A673 (cell line): ENCODE results near the gene BARX2. TPM values are rescaled to one million over a fixed set of nuclear protein-coding genes. Genes with fewer than 3 reads are reported as not detected.
"Not testable (repeated sequence)": the region's sequence is repeated elsewhere in the genome, so short reads cannot be mapped to it uniquely, and the experiment has no call there.

Experiments used
- Bru-seq: library from RNA; stranded (reverse); fragments of 400-500 nt; gene quantifications from one replicate; lab custom pipeline; 2021; lab: Mats Ljungman, UMichigan
- BruChase-seq, 2 experiments: library from RNA; stranded (reverse); fragments of 400-500 nt; gene quantifications; one replicate each; lab custom pipeline; 2021; lab: Mats Ljungman, UMichigan
- BruUV-seq: library from RNA; stranded (reverse); fragments of 400-500 nt; replicated peaks from 2 replicates; lab custom pipeline; 2021; lab: Mats Ljungman, UMichigan
- CTCF ChIA-PET: fragments of 300-600 bp; sonication (Branson Sonifier 250); formaldehyde crosslinking; loops from one replicate; lab custom pipeline; 2022; ENCODE audit warnings: antibody characterized with exemption; lab: Charles Lee
- POLR2A ChIA-PET: fragments of 300-600 bp; sonication (Branson Sonifier 250); formaldehyde crosslinking; loops from one replicate; lab custom pipeline; 2022; ENCODE audit warnings: antibody characterized with exemption; ENCODE audit not compliant: low non-redundant PET; lab: Charles Lee
- DNase-seq: peaks from one replicate; pipeline ENCODE4 v3.0.0-alpha.2; 2015; ENCODE audit warnings: low spot score
- H3K27ac ChIP-seq: fragments of 200-600 bp; sonication (generic); 2 replicates; pipeline ENCODE4 v1.5.1; 2016; ENCODE audit warnings: mixed run types, low read depth, mild to moderate bottlenecking, mixed read lengths, antibody characterized with exemption, low read length; ENCODE audit not compliant: poor library complexity, severe bottlenecking
- H3K27me3 ChIP-seq: fragments of 200-600 bp; sonication (generic); replicated peaks from 2 replicates; pipeline ENCODE4 v1.6.1; 2017; ENCODE audit warnings: mixed run types, low read depth, mild to moderate bottlenecking, mixed read lengths, antibody characterized with exemption, low read length; ENCODE audit not compliant: insufficient read depth, poor library complexity
- H3K36me3 ChIP-seq: fragments of 200-600 bp; sonication (generic); 2 replicates; pipeline ENCODE4 v1.6.1; 2016; ENCODE audit warnings: mixed run types, mild to moderate bottlenecking, mixed read lengths, antibody characterized with exemption, low read length; ENCODE audit not compliant: insufficient read depth, poor library complexity, severe bottlenecking
- H3K4me1 ChIP-seq: fragments of 200-600 bp; sonication (generic); 2 replicates; pipeline ENCODE4 v1.6.1; 2017; ENCODE audit warnings: mixed run types, mild to moderate bottlenecking, mixed read lengths, antibody characterized with exemption, low read length; ENCODE audit not compliant: insufficient read depth, poor library complexity, severe bottlenecking
- H3K4me3 ChIP-seq: fragments of 200-600 bp; sonication (generic); 2 replicates; pipeline ENCODE4 v1.5.1; 2016; ENCODE audit warnings: low read depth, mixed run types, mild to moderate bottlenecking, mixed read lengths, low read length; ENCODE audit not compliant: poor library complexity, severe bottlenecking
- H3K9me3 ChIP-seq: fragments of 200-600 bp; sonication (generic); 2 replicates; pipeline ENCODE4 v1.6.1; 2016; ENCODE audit warnings: mixed run types, low read depth, mild to moderate bottlenecking, mixed read lengths, antibody characterized with exemption, low read length; ENCODE audit not compliant: poor library complexity, severe bottlenecking
- EZH2 ChIP-seq: fragments of 200-600 bp; sonication (generic); IDR thresholded peaks from 2 replicates; pipeline ENCODE4 v1.6.1; 2017; ENCODE audit warnings: borderline replicate concordance, low read depth, mild to moderate bottlenecking, mixed read lengths, antibody characterized with exemption, low read length; ENCODE audit not compliant: poor library complexity, severe bottlenecking
- intact Hi-C: fragments of 100-400 bp; cut with micrococcal nuclease; formaldehyde crosslinking; loops from one replicate; pipeline ENCODE4 v1.10.0; 2022; ENCODE audit not compliant: unreplicated experiment
- long read RNA-seq: library from polyadenylated mRNA; stranded (forward); transcript quantifications from one replicate; pipeline ENCODE4 v2.0.0, GENCODE V29; 2022
- total RNA-seq: library from RNA; stranded (reverse); gene quantifications from 2 replicates; pipeline ENCODE4 v1.2.3, GENCODE V29; 2021
- TF ChIP-seq, protein P1 (sequence below): fragments of 300-800, 200-600 bp; sonication (generic); conservative IDR thresholded peaks from 2 replicates; pipeline ENCODE4 v1.5.1; 2017; ENCODE audit warnings: low read depth, mild to moderate bottlenecking, antibody characterized with exemption, low read length, moderate library complexity, mixed read lengths

Gene BARX2
- total RNA-seq = 36.4 and 43.0 TPM in 2 replicates
- Bru-seq, nascent RNA = percentile 88 among the genes with signal in this experiment
- BruChase-seq, experiment 1, labeled RNA remaining after a 2-hour chase = percentile 75 among the genes with signal in this experiment
- BruChase-seq, experiment 2, labeled RNA remaining after a 6-hour chase = percentile 74 among the genes with signal in this experiment
- long read RNA-seq, transcript BARX2-201 (4 exons, 1,813 nt) = major isoform, 12 of 27 reads
- long read RNA-seq, partial matches to known transcripts = 12 of 27 reads
- long read RNA-seq, other reads (novel, unspliced or antisense) = 3 of 27 reads

GRCh38 chr11:129375751-129376657 lies at the start of gene BARX2:
Gene BARX2 (plus strand): TSS chr11:129375848. CDS start chr11:129376036, 188 bp downstream.
- Histone ChIP-seq H3K27ac (peak within 1 kb of the TSS; percentile 95), H3K4me3 (peak within 1 kb of the TSS; percentile 74), H3K4me1 (peaks cover 49% of the 10 kb centered on the region), H3K9me3 (no peaks in the 10 kb centered on the region), H3K36me3 (no peaks in the 10 kb centered on the region), H3K27me3 (no peaks in the 10 kb centered on the region)
- ChIA-PET POLR2A (interaction anchor here (0.6 kb wide), 2 partner anchors 97 to 258 kb away, joined by 3 to 5 read pairs; no protein-coding TSS in a partner anchor), CTCF (interaction anchor here (0.8 to 1.9 kb wide), 7 partner anchors 10 to 374 kb away, joined by 3 to 18 read pairs (median 3); no protein-coding TSS in a partner anchor)
- no TSS peak for BruUV-seq
- TF ChIP-seq EZH2 = no peak
- TF ChIP-seq, protein P1, sequence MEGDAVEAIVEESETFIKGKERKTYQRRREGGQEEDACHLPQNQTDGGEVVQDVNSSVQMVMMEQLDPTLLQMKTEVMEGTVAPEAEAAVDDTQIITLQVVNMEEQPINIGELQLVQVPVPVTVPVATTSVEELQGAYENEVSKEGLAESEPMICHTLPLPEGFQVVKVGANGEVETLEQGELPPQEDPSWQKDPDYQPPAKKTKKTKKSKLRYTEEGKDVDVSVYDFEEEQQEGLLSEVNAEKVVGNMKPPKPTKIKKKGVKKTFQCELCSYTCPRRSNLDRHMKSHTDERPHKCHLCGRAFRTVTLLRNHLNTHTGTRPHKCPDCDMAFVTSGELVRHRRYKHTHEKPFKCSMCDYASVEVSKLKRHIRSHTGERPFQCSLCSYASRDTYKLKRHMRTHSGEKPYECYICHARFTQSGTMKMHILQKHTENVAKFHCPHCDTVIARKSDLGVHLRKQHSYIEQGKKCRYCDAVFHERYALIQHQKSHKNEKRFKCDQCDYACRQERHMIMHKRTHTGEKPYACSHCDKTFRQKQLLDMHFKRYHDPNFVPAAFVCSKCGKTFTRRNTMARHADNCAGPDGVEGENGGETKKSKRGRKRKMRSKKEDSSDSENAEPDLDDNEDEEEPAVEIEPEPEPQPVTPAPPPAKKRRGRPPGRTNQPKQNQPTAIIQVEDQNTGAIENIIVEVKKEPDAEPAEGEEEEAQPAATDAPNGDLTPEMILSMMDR = peak; percentile 70
- peak; percentile 94 for DNase-seq
- intact Hi-C loops = loop anchor here (1.0 kb wide), 1 partner anchor 320 kb away; no protein-coding TSS in a partner anchor

GRCh38 chr11:129326921-129327320 lies 48.7 kb upstream of the BARX2 start:
- ChIA-PET CTCF (no interaction called here), POLR2A (no interaction called here)
- no peaks in the 10 kb centered on the region for H3K36me3 ChIP-seq
- H3K27ac ChIP-seq = no peak overlapping the region
- BruUV-seq = no TSS peak
- H3K9me3 ChIP-seq = no peaks in the 10 kb centered on the region
- H3K4me1 ChIP-seq = peaks cover 38% of the 10 kb centered on the region
- no peak for TF ChIP-seq EZH2
- H3K27me3 ChIP-seq = no peaks in the 10 kb centered on the region
- intact Hi-C loops = no loop called here
- no peak for DNase-seq
- H3K4me3 ChIP-seq = no peak overlapping the region

DNA sequence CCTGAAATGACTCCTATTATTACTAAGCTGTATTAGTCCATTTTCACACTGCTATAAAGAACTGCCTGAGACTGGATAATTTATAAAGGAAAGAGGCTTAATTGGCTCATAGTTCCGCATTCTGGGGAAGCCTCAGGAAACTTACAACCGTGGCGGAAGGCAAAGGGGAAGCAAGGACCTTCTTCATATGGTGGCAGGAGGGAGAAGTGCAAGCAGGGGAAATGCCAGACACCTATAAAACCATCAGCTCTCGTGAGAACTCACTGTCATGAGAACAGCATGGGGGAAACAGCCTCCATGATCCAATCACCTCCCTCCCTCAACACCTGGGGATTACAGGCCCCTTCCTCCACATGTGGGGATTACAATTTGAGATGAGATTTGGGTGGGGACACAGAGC lies 47.9 kb upstream of the BARX2 start:
- intact Hi-C loops, H3K4me3 ChIP-seq, POLR2A ChIA-PET, BruUV-seq, H3K36me3 ChIP-seq, H3K27ac ChIP-seq, CTCF ChIA-PET, DNase-seq, H3K9me3 ChIP-seq, H3K27me3 ChIP-seq: not testable (repeated sequence)
- H3K4me1 ChIP-seq = peaks cover 35% of the 10 kb centered on the region

GRCh38 chr11:129328756-129329155 lies 46.9 kb upstream of the BARX2 start:
- CTCF ChIA-PET = interaction anchor here (0.9 kb wide), 1 partner anchor 210 kb away, joined by 3 read pairs; no protein-coding TSS in a partner anchor
- Histone ChIP-seq H3K9me3 (no peaks in the 10 kb centered on the region), H3K4me1 (peaks cover 24% of the 10 kb centered on the region), H3K4me3 (no peak overlapping the region), H3K27ac (no peak overlapping the region), H3K27me3 (no peaks in the 10 kb centered on the region), H3K36me3 (no peaks in the 10 kb centered on the region)
- TF ChIP-seq EZH2 = no peak
- TF ChIP-seq, protein P1 = no peak
- no peak for DNase-seq
- POLR2A ChIA-PET = no interaction called here
- no TSS peak for BruUV-seq
- intact Hi-C loops = no loop called here
